IPS-18c (cell line): ENCODE measurements around the gene SNX6.
"Not testable (repeated sequence)": the region's sequence is repeated elsewhere in the genome, so short reads cannot be mapped to it uniquely, and the experiment has no call there.

Experiments
- H3K4me3 ChIP-seq: 2 replicates; pipeline ENCODE4 v1.7.0; 2013; ENCODE audit warnings: low read depth, mild to moderate bottlenecking, low read length, moderate library complexity; ENCODE audit not compliant: insufficient read depth
- H3K9me3 ChIP-seq: one replicate; pipeline ENCODE4 v1.6.1; 2013; ENCODE audit warnings: mild to moderate bottlenecking, low read length, moderate library complexity; ENCODE audit not compliant: control insufficient read depth, insufficient read depth

Gene SNX6

GRCh38 chr14:34596891-34597290, 33.1 kb downstream of the SNX6 start:
- no peak overlapping the region for H3K4me3 ChIP-seq

GRCh38 chr14:34593740-34594375, 36.1 kb downstream of the SNX6 start:
- Histone ChIP-seq H3K4me3 (no peak overlapping the region), H3K9me3 (no peaks in the 10 kb centered on the region)

More at GRCh38 chr14:34596891-34597290, 33.1 kb downstream of the SNX6 start:
- H3K9me3 ChIP-seq, result no peaks in the 10 kb centered on the region

- Histone ChIP-seq H3K4me3 (no peak overlapping the region), H3K9me3 (no peaks in the 10 kb centered on the region)
These were observed 37.3 kb downstream of the SNX6 start for GRCh38 chr14:34592623-34593022.

GRCh38 chr14:34583525-34583924, 46.4 kb downstream of the SNX6 start:
- Histone ChIP-seq H3K4me3 (no peak overlapping the region), H3K9me3 (no peaks in the 10 kb centered on the region)

- H3K4me3 ChIP-seq, result no peak overlapping the region
- no peaks in the 10 kb centered on the region for H3K9me3 ChIP-seq
These were observed 47.7 kb downstream of the SNX6 start for GRCh38 chr14:34582117-34582680.

- Histone ChIP-seq H3K9me3 (no peaks in the 10 kb centered on the region), H3K4me3 (no peak overlapping the region)
These were observed 49.6 kb downstream of the SNX6 start for GRCh38 chr14:34580381-34580780.

GRCh38 chr14:34571771-34572170, 58.2 kb downstream of the SNX6 start:
- Histone ChIP-seq H3K9me3 (no peaks in the 10 kb centered on the region), H3K4me3 (no peak overlapping the region)

GRCh38 chr14:34569750-34570149, 60.2 kb downstream of the SNX6 start:
- Histone ChIP-seq H3K9me3 (no peaks in the 10 kb centered on the region), H3K4me3 (no peak overlapping the region)

GRCh38 chr14:34568803-34569202, 61.1 kb downstream of the SNX6 start:
- H3K9me3 ChIP-seq, result no peaks in the 10 kb centered on the region
- H3K4me3 ChIP-seq, result no peak overlapping the region

- H3K4me3 ChIP-seq, result no peak overlapping the region
These were observed 67.2 kb downstream of the SNX6 start for GRCh38 chr14:34562776-34563150.

GRCh38 chr14:34562037-34562775, 67.7 kb downstream of the SNX6 start:
- not testable (repeated sequence) for H3K9me3 ChIP-seq, H3K4me3 ChIP-seq

More at GRCh38 chr14:34562776-34563150, 67.2 kb downstream of the SNX6 start:
- no peaks in the 10 kb centered on the region for H3K9me3 ChIP-seq

- H3K4me3 ChIP-seq, H3K9me3 ChIP-seq: not testable (repeated sequence)
These were observed 73.5 kb downstream of the SNX6 start for GRCh38 chr14:34556498-34556829.

GRCh38 chr14:34555583-34556497, 74.1 kb downstream of the SNX6 start:
- not testable (repeated sequence) for H3K4me3 ChIP-seq, H3K9me3 ChIP-seq

- Histone ChIP-seq H3K9me3 (peaks cover 2% of the 10 kb centered on the region), H3K4me3 (no peak overlapping the region)
These were observed 75.3 kb downstream of the SNX6 start for GRCh38 chr14:34554540-34555250.

GRCh38 chr14:34549276-34549966, 80.5 kb downstream of the SNX6 start:
- not testable (repeated sequence) for H3K4me3 ChIP-seq

GRCh38 chr14:34548472-34548981, 81.4 kb downstream of the SNX6 start:
- H3K4me3 ChIP-seq, result no peak overlapping the region
- peaks cover 2% of the 10 kb centered on the region for H3K9me3 ChIP-seq

More at GRCh38 chr14:34549276-34549966, 80.5 kb downstream of the SNX6 start:
- not testable (repeated sequence) for H3K9me3 ChIP-seq
